Activated CD4-positive, alpha-beta memory T cell treated with anti-CD3 and anti-CD28 coated beads, Interleukin-2, amount 10 ng/mL, durations not matched to agents 7 days and 5 days (primary cell): ENCODE results near the gene CSTF1. TPM values are rescaled to one million over a fixed set of nuclear protein-coding genes. Genes with fewer than 3 reads are reported as not detected.

Experiments
- CTCF ChIA-PET: fragments of 350-600 bp; sonication (Branson Sonifier 250); formaldehyde crosslinking; loops from one replicate; lab custom pipeline; 2021; ENCODE audit warnings: antibody characterized with exemption, inconsistent platforms; lab: Charles Lee
- POLR2A ChIA-PET: fragments of 350-600 bp; sonication (Branson Sonifier 250); formaldehyde crosslinking; loops from one replicate; lab custom pipeline; 2021; ENCODE audit warnings: antibody characterized with exemption; lab: Charles Lee
- DNase-seq: peaks from one replicate; pipeline ENCODE4 v3.0.0-alpha.2; 2020
- H3K27ac Mint-ChIP-seq: one replicate; pipeline ENCODE4 v1.8.0; 2021; ENCODE audit warnings: mild to moderate bottlenecking, mixed read lengths
- H3K27me3 Mint-ChIP-seq: one replicate; pipeline ENCODE4 v1.8.0; 2021; ENCODE audit warnings: mixed read lengths
- H3K36me3 Mint-ChIP-seq: one replicate; pipeline ENCODE4 v1.8.0; 2021; ENCODE audit warnings: low read depth, mixed read lengths
- H3K4me1 Mint-ChIP-seq: one replicate; pipeline ENCODE4 v1.8.0; 2021; ENCODE audit warnings: mixed read lengths
- H3K4me3 Mint-ChIP-seq: one replicate; pipeline ENCODE4 v1.8.0; 2021; ENCODE audit warnings: mild to moderate bottlenecking, mixed read lengths
- H3K9me3 Mint-ChIP-seq: one replicate; pipeline ENCODE4 v1.8.0; 2021; ENCODE audit warnings: mixed read lengths
- total RNA-seq, 2 experiments: library from RNA; stranded (reverse); gene quantifications; one replicate each; pipeline ENCODE4 v1.2.3, GENCODE V29; 2021

The CSTF1 gene
- total RNA-seq, 2 experiments from 2014 or later, result 61.5 to 64.9 TPM

DNA sequence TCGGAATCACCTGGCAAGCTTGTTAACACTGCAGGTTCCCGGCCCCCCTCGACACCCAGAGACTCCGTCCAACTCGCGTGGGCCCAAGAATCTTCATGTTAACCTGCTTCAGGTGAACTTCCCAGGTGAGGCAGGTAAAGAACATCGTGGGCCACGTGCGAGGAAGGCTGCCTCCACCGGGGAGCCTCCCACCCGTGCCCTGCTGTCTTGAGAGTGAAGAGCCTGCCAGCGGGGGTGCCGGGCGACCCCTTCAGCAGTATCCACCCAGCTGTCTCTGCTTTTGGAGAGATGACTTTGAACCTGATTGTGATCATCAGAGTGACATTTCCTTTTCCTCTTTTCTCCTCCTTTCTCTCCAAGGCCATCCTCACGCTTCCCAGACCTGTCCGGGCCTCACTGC, 53.1 kb downstream of the CSTF1 start:
- peaks cover 25% of the 10 kb centered on the region for H3K4me1 Mint-ChIP-seq
- no peak for DNase-seq
- no peak overlapping the region for H3K27ac Mint-ChIP-seq
- peaks cover 27% of the 10 kb centered on the region for H3K36me3 Mint-ChIP-seq
- ChIA-PET POLR2A (interaction anchor here (1.7 kb wide), 1 partner anchor 33 kb away, joined by 4 read pairs; the partner anchor contains the start of gene CASS4), CTCF (no interaction called here)
- no peak overlapping the region for H3K4me3 Mint-ChIP-seq
- no peaks in the 10 kb centered on the region for H3K27me3 Mint-ChIP-seq
- H3K9me3 Mint-ChIP-seq, result no peaks in the 10 kb centered on the region

DNA sequence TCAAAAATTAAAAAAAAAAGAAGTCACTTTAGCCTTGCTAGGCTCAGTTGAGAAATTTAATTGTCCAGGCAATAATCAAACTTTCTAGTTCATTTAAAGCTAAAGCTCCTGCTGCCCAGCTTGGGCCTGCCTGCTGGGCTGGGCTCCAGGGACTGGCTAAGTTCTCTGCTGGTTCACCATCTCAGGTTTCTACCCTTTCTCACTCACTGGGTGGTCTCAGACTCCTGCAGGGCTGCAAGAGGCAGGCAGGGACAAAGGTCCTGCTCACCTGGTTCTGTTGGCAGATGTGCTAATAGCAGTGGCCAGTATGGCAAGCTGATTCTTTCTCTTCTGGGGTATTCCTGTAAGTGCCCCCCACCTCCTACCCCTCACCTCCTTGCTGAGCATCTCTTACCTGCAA, 54.8 kb downstream of the CSTF1 start:
- CTCF ChIA-PET, result no interaction called here
- H3K4me1 Mint-ChIP-seq, result peaks cover 15% of the 10 kb centered on the region
- POLR2A ChIA-PET, result interaction anchor here (1.3 to 1.6 kb wide), 2 partner anchors 34 to 55 kb away, joined by 3 to 4 read pairs; partner anchors contain the start of genes AURKA and CSTF1

DNA sequence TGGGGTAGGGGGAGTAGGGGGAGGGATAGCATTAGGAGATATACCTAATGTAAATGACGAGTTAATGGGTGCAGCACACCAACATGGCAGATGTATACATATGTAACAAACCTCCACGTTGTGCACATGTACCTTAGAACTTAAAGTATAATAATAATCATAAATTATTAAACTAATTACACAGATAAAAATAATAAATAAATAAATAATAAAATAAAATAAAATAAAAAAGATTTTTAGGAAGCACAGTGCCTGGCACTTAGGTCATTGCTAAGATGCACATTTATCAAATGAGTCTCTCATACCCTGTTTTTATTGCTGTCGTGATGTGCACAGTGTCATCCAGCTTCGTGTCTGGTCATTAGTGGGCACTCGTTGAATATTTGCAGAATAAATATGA, 57.0 kb downstream of the CSTF1 start:
- no peak overlapping the region for H3K27ac Mint-ChIP-seq
- no peaks in the 10 kb centered on the region for H3K9me3 Mint-ChIP-seq
- ChIA-PET CTCF (no interaction called here), POLR2A (no interaction called here)
- H3K36me3 Mint-ChIP-seq, result peaks cover 38% of the 10 kb centered on the region
- H3K27me3 Mint-ChIP-seq, result no peaks in the 10 kb centered on the region
- DNase-seq, result no peak
- H3K4me3 Mint-ChIP-seq, result no peak overlapping the region
- peaks cover 16% of the 10 kb centered on the region for H3K4me1 Mint-ChIP-seq

More for the DNA sequence above, 54.8 kb downstream of the CSTF1 start:
- no peaks in the 10 kb centered on the region for H3K9me3 Mint-ChIP-seq
- no peak overlapping the region for H3K27ac Mint-ChIP-seq
- peaks cover 33% of the 10 kb centered on the region for H3K36me3 Mint-ChIP-seq
- no peak for DNase-seq
- H3K4me3 Mint-ChIP-seq, result no peak overlapping the region
- H3K27me3 Mint-ChIP-seq, result no peaks in the 10 kb centered on the region

DNA sequence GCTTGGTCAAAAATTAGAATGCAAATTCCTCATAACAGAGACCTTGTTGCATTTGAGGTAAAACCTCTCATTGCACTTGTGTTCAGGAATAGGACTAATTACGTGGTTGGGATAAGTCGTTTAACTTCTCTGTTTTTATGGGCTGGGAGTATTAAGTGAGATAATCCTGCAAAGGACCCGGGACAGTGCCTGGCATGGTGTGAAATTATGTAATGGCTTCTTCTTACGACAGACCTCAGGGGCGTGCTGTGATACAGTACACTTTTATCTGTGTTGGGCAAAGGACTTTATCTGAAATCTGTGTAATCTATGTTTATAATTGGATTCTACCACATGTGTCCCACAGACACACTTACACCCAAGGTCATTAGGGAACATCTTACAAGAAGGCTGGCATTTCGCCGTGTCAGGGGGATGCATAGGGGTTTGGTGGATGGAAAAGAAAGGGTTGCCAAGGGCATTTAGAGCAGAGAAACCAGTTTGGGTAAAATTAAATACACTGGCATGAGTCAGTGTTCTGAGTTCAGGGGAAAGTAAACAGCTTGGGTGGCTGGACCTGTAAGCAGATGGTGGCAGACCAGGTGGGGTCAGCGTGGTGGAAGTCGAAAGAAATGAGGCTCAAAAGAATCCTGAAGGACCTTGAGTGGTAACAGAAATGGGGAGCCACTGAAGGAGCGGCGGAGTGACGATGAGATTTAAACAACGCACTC, 58.8 kb downstream of the CSTF1 start:
- peaks cover 29% of the 10 kb centered on the region for H3K4me1 Mint-ChIP-seq
- DNase-seq, result no peak
- no peak overlapping the region for H3K27ac Mint-ChIP-seq
- H3K27me3 Mint-ChIP-seq, result no peaks in the 10 kb centered on the region
- POLR2A ChIA-PET, result interaction anchor here (1.0 to 1.2 kb wide), 2 partner anchors 12 to 59 kb away, joined by 3 read pairs; partner anchors contain the start of genes AURKA and CSTF1
- H3K9me3 Mint-ChIP-seq, result no peaks in the 10 kb centered on the region
- H3K4me3 Mint-ChIP-seq, result no peak overlapping the region
- H3K36me3 Mint-ChIP-seq, result peaks cover 48% of the 10 kb centered on the region
- CTCF ChIA-PET, result interaction anchor here (1.0 kb wide), 1 partner anchor 8 kb away, joined by 3 read pairs; no protein-coding TSS in a partner anchor

DNA sequence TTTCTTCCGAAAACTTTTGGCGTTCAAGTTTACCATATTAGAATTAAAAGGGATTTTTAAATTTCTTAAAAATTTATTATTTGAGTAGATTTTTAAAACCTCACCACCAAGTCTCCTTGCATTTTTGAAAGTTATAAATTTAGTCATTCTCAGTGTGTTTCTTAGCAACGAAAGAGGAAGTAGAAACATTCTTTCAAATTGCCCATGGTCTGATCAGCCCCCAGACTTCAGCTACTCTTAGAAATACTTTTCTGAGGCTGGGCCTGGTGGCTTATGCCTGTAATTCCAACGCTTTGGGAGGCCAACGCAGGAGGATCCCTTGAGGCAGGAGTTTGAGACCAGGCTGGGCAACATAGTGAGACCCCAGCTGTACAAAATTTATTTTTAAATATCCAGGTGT, 60.9 kb downstream of the CSTF1 start:
- Mint-ChIP-seq H3K36me3 (peaks cover 54% of the 10 kb centered on the region), H3K27ac (no peak overlapping the region)

DNA sequence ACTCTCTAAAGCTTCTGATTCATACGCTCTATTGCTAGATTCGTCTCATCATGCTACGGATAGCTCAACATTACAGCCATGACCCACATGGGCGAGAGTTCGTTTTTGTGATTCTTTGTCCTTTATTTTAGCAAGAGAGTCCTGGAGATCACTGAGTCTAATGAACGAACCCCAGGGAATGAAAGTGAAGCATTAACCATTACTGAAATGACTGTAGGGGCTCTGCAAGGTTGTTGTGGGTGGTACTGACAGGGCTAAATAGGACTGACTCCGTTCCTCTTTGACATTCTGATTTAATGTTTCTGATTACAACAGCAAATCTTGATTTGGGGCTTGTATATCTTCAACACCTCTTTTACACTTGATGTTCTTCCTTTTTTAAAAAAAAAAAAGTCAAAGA, 62.3 kb downstream of the CSTF1 start:
- POLR2A ChIA-PET, result interaction anchor here (0.9 to 2.3 kb wide), 11 partner anchors 8 to 61 kb away, joined by 3 to 14 read pairs (median 4); partner anchors contain the start of genes CASS4 and RTF2
- H3K36me3 Mint-ChIP-seq, result peaks cover 63% of the 10 kb centered on the region
- peak overlapping the region; percentile 24 for H3K4me3 Mint-ChIP-seq
- CTCF ChIA-PET, result interaction anchor here (0.8 to 2.7 kb wide), 2 partner anchors 9 to 39 kb away, joined by 3 to 8 read pairs; no protein-coding TSS in a partner anchor
- H3K27me3 Mint-ChIP-seq, result no peaks in the 10 kb centered on the region
- DNase-seq, result peak; percentile 28
- no peaks in the 10 kb centered on the region for H3K9me3 Mint-ChIP-seq
- peaks cover 52% of the 10 kb centered on the region for H3K4me1 Mint-ChIP-seq
- peak overlapping the region; percentile 83 for H3K27ac Mint-ChIP-seq

More for the DNA sequence above, 60.9 kb downstream of the CSTF1 start:
- Mint-ChIP-seq H3K27me3 (no peaks in the 10 kb centered on the region), H3K9me3 (no peaks in the 10 kb centered on the region), H3K4me1 (peaks cover 40% of the 10 kb centered on the region), H3K4me3 (no peak overlapping the region)
- DNase-seq, result no peak
- CTCF ChIA-PET, result interaction anchor here (2.7 kb wide), 1 partner anchor 10 kb away, joined by 8 read pairs; no protein-coding TSS in a partner anchor
- POLR2A ChIA-PET, result interaction anchor here (1.4 to 2.3 kb wide), 2 partner anchors 16 to 35 kb away, joined by 4 to 8 read pairs; no protein-coding TSS in a partner anchor

Other genes starting within 250 kb of the CSTF1 start
- gene MC3R, start 143.9 kb upstream of the CSTF1 start, total RNA-seq, result not detected
- gene FAM210B, start 33.7 kb upstream of the CSTF1 start, total RNA-seq, result 1 to 10 TPM; 3.7 to 4.3 TPM
- gene AURKA, start 430 bp upstream of the CSTF1 start, total RNA-seq, result 10 to 100 TPM; 91.9 to 95.4 TPM
- gene CASS4, start 19.6 kb downstream of the CSTF1 start, total RNA-seq, result 10 to 100 TPM; 13.2 TPM
- gene RTF2, start 76.0 kb downstream of the CSTF1 start, total RNA-seq, result 100 to 1,000 TPM; 121 TPM
- gene FAM209A, start 132.1 kb downstream of the CSTF1 start, total RNA-seq, result 1 to 10 TPM; 1.4 to 3.0 TPM
- under 1 TPM; 0.80 to 0.91 TPM for gene FAM209B, start 140.6 kb downstream of the CSTF1 start, total RNA-seq
- not detected for gene TFAP2C, start 236.7 kb downstream of the CSTF1 start, total RNA-seq